Body of pancreas (tissue), 4 donors: Measurements from ENCODE around the gene TMEM144. TPM values are rescaled to one million over a fixed set of nuclear protein-coding genes. Genes with fewer than 3 reads are reported as not detected.

ENCODE experiments used
- ATAC-seq: fragments of 150-250 bp; one replicate; pipeline ENCODE4 v1.9.1; 2016
- DNase-seq, 4 donors: peaks; one replicate each; pipeline ENCODE4 v3.0.0-alpha.2; 2019
- H3K27ac ChIP-seq, 4 donors: fragments of 200-600 bp; sonication (generic); 1 replicate in 3 of 4; 2 replicates in 1 of 4; pipeline versions ENCODE4 v1.5.1 to v1.6.1; 2016 to 2019; ENCODE audit warnings: mild to moderate bottlenecking in 1 of 4, mixed read lengths in 1 of 4, moderate library complexity in 1 of 4
- H3K27me3 ChIP-seq, 2 donors: fragments of 200-600 bp; sonication (generic); one replicate each; pipeline ENCODE4 v1.6.0; 2016; ENCODE audit warnings: mild to moderate bottlenecking in 1 of 2
- H3K36me3 ChIP-seq, 2 donors: fragments of 200-600 bp; sonication (generic); replicated peaks in 1 of 2; 2 replicates each; pipeline ENCODE4 v1.5.1; 2016; ENCODE audit warnings: low read depth in 2 of 2; ENCODE audit not compliant: insufficient read depth in 1 of 2
- H3K4me1 ChIP-seq: fragments of 200-600 bp; sonication (generic); one replicate; pipeline ENCODE4 v1.6.0; 2016
- H3K4me3 ChIP-seq, 2 donors: fragments of 200-600 bp; sonication (generic); 1 replicate in 1 of 2; 2 replicates in 1 of 2; pipeline ENCODE4 v1.5.1; 2016 to 2019
- H3K9me3 ChIP-seq, 3 donors: fragments of 200-600 bp; sonication (generic); 1 replicate in 2 of 3; 2 replicates in 1 of 3; pipeline ENCODE4 v1.5.1; 2016
- CTCF ChIP-seq, 7 experiments: fragments of 450-650 bp in 4 of 7; fragments of 200-600 bp in 3 of 7; sonication (generic) in 3 of 7; IDR thresholded peaks; one replicate each; pipeline ENCODE4 v1.5.1; 2016 to 2019; ENCODE audit warnings: antibody characterized with exemption in 7 of 7
- POLR2A ChIP-seq, 3 donors: fragments of 450-650 bp; IDR thresholded peaks; one replicate each; pipeline ENCODE4 v1.6.1; 2016; ENCODE audit warnings: antibody characterized with exemption in 3 of 3, mild to moderate bottlenecking in 2 of 3
- WGBS, 2 donors: methylation state at CpG; one replicate each; pipeline ENCODE4 v1.1.5; 2017; 5-methylcytosine and 5-hydroxymethylcytosine counted together
- intact Hi-C: fragments of 100-400 bp; cut with DNase I; formaldehyde crosslinking; loops from one replicate; pipeline ENCODE4 v1.15.1; 2023
- total RNA-seq, 2 donors: library from RNA; depleted of rRNA; stranded (reverse); fragments of >200 nt; gene quantifications; one replicate each; pipeline ENCODE4 v1.1.0, GENCODE V29; 2016

TMEM144 gene
- total RNA-seq, 2 donors from 2014 or later = 10.5 to 13.0 TPM

DNA sequence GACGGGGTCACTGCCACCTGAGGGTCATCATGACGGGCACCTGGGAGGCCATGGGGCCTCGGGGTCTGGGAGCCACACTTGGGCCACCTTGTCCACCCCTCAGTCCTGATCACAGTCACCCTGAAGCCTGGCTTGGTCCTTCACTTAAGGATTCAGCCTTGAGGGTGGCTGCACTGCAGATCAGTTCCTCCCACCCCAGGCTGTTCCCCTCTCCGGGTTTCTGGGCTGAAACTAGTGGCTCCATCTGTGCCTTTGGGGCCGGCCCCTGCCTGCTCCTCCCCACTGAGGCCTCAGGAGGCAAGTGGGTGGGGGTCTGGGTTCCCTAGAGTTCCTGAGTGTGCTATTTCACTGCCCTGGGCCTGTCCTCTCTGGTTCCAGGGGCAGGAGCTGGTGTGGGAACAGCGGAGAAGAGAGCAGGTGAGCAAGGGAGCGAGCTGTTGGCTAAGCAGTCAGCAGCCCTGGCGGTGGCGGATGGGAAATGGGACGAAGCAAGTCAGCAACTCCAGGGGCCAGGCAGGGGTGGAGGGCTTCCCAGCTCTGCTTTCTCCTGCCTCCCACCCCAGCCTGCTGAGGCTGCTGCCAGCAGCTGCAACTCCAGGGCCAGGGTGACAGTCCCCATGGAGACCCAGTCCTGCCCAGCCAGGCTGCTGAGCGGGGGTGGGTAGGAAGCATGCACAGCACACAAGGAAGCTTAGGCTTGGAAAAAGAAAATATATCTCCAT is 81.2 kb downstream of the TMEM144 start:
- Histone ChIP-seq H3K9me3 (no peaks in the 10 kb centered on the region), H3K36me3 (no peaks in the 10 kb centered on the region), H3K27me3 (no peaks in the 10 kb centered on the region), H3K4me1 (no peaks in the 10 kb centered on the region), H3K27ac (no peak overlapping the region), H3K4me3 (no peak overlapping the region)
- DNase-seq = no peak
- intact Hi-C loops = no loop called here
- TF ChIP-seq CTCF (IDR thresholded peaks at IDR 0.05) (no peak), POLR2A (IDR thresholded peaks at IDR 0.05) (no peak)
- WGBS, 2 donors = 83 to 87% methylated on average over 10 of the region's 11 CpGs
- ATAC-seq = no peak

- Histone ChIP-seq H3K27me3 (no peaks in the 10 kb centered on the region), H3K4me3 (no peak overlapping the region), H3K36me3 (no peaks in the 10 kb centered on the region), H3K4me1 (no peaks in the 10 kb centered on the region), H3K9me3 (no peaks in the 10 kb centered on the region), H3K27ac (no peak overlapping the region)
- TF ChIP-seq CTCF (IDR thresholded peaks at IDR 0.05) (no peak), POLR2A (IDR thresholded peaks at IDR 0.05) (no peak)
- 91 to 96% methylated on average over 3 of the region's 3 CpGs for WGBS, 2 donors
- DNase-seq (no peak), ATAC-seq (no peak)
- intact Hi-C loops = no loop called here
These were observed 81.9 kb downstream of the TMEM144 start for GRCh38 chr4:158292156-158292555.

DNA sequence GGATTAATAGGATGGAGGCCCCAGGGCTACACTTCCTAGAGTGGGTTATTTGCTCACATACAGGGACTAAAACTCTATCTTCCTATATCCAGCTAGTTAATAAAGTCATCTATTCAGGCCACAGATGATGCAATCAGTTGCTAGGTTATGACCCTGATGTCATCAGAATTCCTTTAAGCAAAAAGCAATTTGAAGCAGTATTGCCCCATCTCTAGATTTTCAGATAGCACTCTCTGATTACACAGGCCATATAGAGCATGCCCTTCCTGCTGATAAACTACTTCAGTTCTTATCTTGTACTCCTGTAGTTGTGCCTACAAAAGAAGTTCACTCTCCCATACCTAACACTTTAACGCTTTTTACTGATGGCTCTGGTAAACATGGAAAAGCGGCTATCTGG is 84.8 kb downstream of the TMEM144 start:
- Histone ChIP-seq H3K4me3 (no peak overlapping the region), H3K27ac (no peak overlapping the region), H3K27me3 (no peaks in the 10 kb centered on the region), H3K9me3 (peaks cover 0 to 6% (median 0%) of the 10 kb centered on the region in 3 donors), H3K36me3 (no peaks in the 10 kb centered on the region), H3K4me1 (peaks cover 15% of the 10 kb centered on the region)
- 91 to 100% methylated on average over 2 of the region's 2 CpGs for WGBS, 2 donors
- DNase-seq (no peak), ATAC-seq (no peak)
- TF ChIP-seq POLR2A (IDR thresholded peaks at IDR 0.05) (no peak), CTCF (IDR thresholded peaks at IDR 0.05) (no peak)
- intact Hi-C loops = no loop called here

GRCh38 chr4:158297866-158298265 is 87.6 kb downstream of the TMEM144 start:
- peaks cover 21% of the 10 kb centered on the region for H3K4me1 ChIP-seq
- H3K4me3 ChIP-seq = no peak overlapping the region
- H3K27ac ChIP-seq = no peak overlapping the region
- H3K27me3 ChIP-seq = no peaks in the 10 kb centered on the region
- intact Hi-C loops = no loop called here
- 91 to 93% methylated on average over 3 of the region's 3 CpGs for WGBS, 2 donors
- H3K9me3 ChIP-seq = peaks cover 0 to 6% (median 0%) of the 10 kb centered on the region in 3 donors
- TF ChIP-seq CTCF (IDR thresholded peaks at IDR 0.05) (no peak), POLR2A (IDR thresholded peaks at IDR 0.05) (no peak)
- ATAC-seq = no peak
- H3K36me3 ChIP-seq = no peaks in the 10 kb centered on the region
- DNase-seq = no peak

- no peak overlapping the region for H3K4me3 ChIP-seq
- H3K27me3 ChIP-seq = no peaks in the 10 kb centered on the region
- peaks cover 0 to 6% (median 0%) of the 10 kb centered on the region in 3 donors for H3K9me3 ChIP-seq
- no peaks in the 10 kb centered on the region for H3K36me3 ChIP-seq
- H3K4me1 ChIP-seq = peaks cover 21% of the 10 kb centered on the region
- H3K27ac ChIP-seq = peak overlapping the region; percentile 62 to 75 (median 70)
- DNase-seq = peak; percentile 36 to 85 (median 68)
- intact Hi-C loops = no loop called here
- TF ChIP-seq POLR2A (IDR thresholded peaks at IDR 0.05) (no peak), CTCF (IDR thresholded peaks at IDR 0.05) (no peak)
- WGBS, 2 donors = 21 to 27% methylated on average over 4 of the region's 4 CpGs
- ATAC-seq = peak; percentile 99
These were observed 89.2 kb downstream of the TMEM144 start for GRCh38 chr4:158299459-158300007.
